Measurements from ENCODE around the gene CRYBA2. TPM values are rescaled to one million over a fixed set of nuclear protein-coding genes. Genes with fewer than 3 reads are reported as not detected.
A peak's percentile ranks its signal among the peaks of the same experiment; 100 is the strongest.

CRYBA2 gene
- total RNA-seq, 2 experiments from 2014 or later = not detected

DNA sequence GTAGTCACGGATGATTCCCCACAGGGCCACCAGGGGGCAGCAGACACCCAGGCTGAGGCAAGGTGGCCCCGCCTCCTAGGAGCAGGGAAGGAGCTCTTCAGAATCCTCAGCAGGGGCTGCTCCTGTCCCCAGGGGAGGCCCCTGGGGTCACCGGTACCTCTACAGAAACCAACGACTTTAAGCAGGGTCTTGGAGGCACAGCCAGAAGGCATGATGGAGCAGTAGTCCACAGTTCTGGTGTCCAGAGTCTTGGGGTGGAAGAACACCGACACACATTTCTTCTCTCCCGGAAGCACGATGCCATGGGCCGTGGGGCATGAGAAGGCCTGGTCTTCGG, 36.6 kb upstream of the CRYBA2 start:
- Mint-ChIP-seq H3K4me1 (no peaks in the 10 kb centered on the region), H3K9me3 (no peaks in the 10 kb centered on the region), H3K27ac (no peak overlapping the region), H3K4me3 (no peak overlapping the region), H3K27me3 (peaks cover 23% of the 10 kb centered on the region), H3K36me3 (ENCODE audit: low read depth) (no peaks in the 10 kb centered on the region)
- POLR2A ChIA-PET = interaction anchor here (0.5 to 1.3 kb wide), 2 partner anchors 9 to 151 kb away, joined by 3 read pairs; no protein-coding TSS in a partner anchor
- CTCF ChIA-PET = interaction anchor here (0.6 to 4.6 kb wide), 36 partner anchors 9 to 358 kb away, joined by 3 to 76 read pairs (median 4); partner anchors contain the start of genes CFAP65 and DNPEP
- DNase-seq = peak; percentile 76

DNA sequence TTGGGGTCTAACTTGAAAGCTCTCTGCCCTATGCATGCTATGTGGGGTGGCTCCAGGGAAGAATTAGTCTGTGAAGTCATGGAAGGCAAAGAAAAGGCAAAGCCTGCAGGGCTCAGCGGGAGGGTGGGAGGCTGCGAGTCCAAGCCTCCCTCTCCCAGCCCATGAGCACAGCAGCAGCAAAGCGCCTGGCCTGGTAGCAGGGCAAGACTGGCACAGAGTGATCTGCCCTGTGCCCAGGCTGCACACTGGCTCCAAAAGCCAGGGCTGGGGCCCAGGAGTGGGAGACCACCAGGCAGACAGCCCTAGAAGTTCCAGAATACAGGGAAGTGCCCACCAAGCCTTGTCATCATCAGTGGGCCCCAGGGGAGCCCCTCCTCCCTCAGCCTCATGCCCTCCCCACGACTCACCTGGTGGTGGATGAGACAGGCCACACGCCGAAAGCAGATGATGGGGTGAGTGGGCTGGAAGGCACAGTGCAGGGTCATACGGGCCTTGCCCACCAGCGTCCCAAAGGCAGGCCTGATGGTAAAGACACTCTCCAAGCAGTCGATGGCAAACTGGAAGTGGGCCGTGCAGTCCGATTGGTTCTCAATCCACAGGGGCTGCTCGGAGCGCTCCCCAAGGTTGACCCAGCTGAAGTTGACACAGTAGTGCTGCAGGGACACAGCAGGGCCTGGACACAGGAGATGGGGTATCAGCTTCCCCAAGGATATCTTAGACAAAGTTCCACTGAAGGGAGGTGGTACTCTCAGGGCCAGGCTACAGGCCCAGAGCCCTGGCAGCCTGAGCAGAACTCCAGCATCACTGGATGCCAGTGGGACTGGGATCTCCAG, 36.0 kb upstream of the CRYBA2 start:
- ChIA-PET CTCF (interaction anchor here (0.6 to 4.6 kb wide), 36 partner anchors 9 to 359 kb away, joined by 3 to 76 read pairs (median 4); partner anchors contain the start of genes CFAP65 and DNPEP), POLR2A (interaction anchor here (1.3 kb wide), 1 partner anchor 9 kb away, joined by 3 read pairs; no protein-coding TSS in a partner anchor)
- Mint-ChIP-seq H3K4me1 (no peaks in the 10 kb centered on the region), H3K9me3 (no peaks in the 10 kb centered on the region), H3K27me3 (peaks cover 17% of the 10 kb centered on the region), H3K27ac (no peak overlapping the region), H3K4me3 (no peak overlapping the region), H3K36me3 (ENCODE audit: low read depth) (no peaks in the 10 kb centered on the region)
- no peak for DNase-seq

GRCh38 chr2:219028141-219028540, 34.9 kb upstream of the CRYBA2 start:
- ChIA-PET CTCF (interaction anchor here (1.4 to 4.6 kb wide), 2 partner anchors 31 to 128 kb away, joined by 5 to 76 read pairs; no protein-coding TSS in a partner anchor), POLR2A (interaction anchor here (1.0 kb wide), 1 partner anchor 225 kb away, joined by 3 read pairs; the partner anchor contains the start of gene TUBA4B)
- H3K4me3 Mint-ChIP-seq = no peak overlapping the region
- no peaks in the 10 kb centered on the region for H3K9me3 Mint-ChIP-seq
- no peaks in the 10 kb centered on the region for H3K36me3 Mint-ChIP-seq (ENCODE audit: low read depth)
- H3K27me3 Mint-ChIP-seq = peaks cover 10% of the 10 kb centered on the region
- DNase-seq = no peak
- no peaks in the 10 kb centered on the region for H3K4me1 Mint-ChIP-seq
- no peak overlapping the region for H3K27ac Mint-ChIP-seq

DNA sequence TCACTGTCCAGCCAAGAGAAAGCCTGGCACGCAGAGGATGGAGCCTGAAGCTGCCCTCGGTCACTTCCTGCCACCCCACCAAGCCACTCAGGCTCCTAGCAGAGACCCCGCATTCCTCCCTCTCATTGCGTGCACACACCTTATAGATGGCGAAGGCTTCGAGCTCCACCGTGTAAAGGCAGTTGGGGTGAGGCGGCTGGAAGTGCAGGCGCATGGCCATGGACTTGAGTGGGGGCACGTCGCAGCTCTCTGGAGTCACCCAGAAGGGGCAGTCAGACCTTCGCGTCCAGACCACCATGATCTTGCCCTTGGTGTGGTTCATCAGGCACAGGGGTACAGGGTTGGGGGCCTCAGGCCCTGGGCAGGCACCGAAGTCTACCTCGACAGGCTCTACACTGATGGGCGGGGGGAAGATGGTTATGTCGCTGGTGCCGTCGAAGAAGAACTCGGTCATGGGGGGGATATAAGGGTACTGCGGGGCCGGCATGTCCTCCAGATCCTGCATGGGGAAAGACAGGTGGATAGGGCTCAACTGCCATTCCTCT, 34.4 kb upstream of the CRYBA2 start:
- POLR2A ChIA-PET = interaction anchor here (1.0 kb wide), 1 partner anchor 225 kb away, joined by 3 read pairs; the partner anchor contains the start of gene TUBA4B
- no peaks in the 10 kb centered on the region for H3K36me3 Mint-ChIP-seq (ENCODE audit: low read depth)
- H3K9me3 Mint-ChIP-seq = no peaks in the 10 kb centered on the region
- H3K27me3 Mint-ChIP-seq = peaks cover 7% of the 10 kb centered on the region
- no peak for DNase-seq
- CTCF ChIA-PET = interaction anchor here (0.8 to 2.5 kb wide), 7 partner anchors 16 to 218 kb away, joined by 3 to 7 read pairs (median 3); partner anchors contain the start of genes GLB1L and STK16
- no peak overlapping the region for H3K4me3 Mint-ChIP-seq
- H3K27ac Mint-ChIP-seq = no peak overlapping the region
- no peaks in the 10 kb centered on the region for H3K4me1 Mint-ChIP-seq

DNA sequence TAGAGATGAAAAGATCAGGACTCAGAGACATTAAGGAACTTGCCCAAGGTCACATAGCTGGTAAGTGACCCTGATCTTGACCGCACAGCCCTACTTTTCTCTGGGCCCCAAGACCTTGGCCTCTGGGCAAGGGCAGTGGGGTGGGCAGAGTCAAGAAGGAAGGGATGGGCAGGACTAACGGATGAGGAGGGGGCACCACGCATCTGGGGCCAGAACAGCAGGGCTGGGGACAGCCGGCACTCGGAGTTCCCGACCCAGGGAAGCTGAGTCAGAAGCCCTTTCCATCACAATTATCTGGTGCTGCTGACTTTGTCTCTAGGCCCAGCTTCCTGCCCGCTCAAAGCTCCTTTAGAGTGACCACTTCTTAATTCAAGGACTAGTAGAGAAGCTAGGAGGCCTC, 33.7 kb upstream of the CRYBA2 start:
- H3K9me3 Mint-ChIP-seq = no peaks in the 10 kb centered on the region
- H3K4me3 Mint-ChIP-seq = no peak overlapping the region
- H3K27ac Mint-ChIP-seq = no peak overlapping the region
- peaks cover under 1% of the 10 kb centered on the region for H3K27me3 Mint-ChIP-seq
- H3K36me3 Mint-ChIP-seq (ENCODE audit: low read depth) = no peaks in the 10 kb centered on the region
- no peaks in the 10 kb centered on the region for H3K4me1 Mint-ChIP-seq
- ChIA-PET CTCF (interaction anchor here (0.8 to 2.5 kb wide), 7 partner anchors 16 to 218 kb away, joined by 3 to 7 read pairs (median 3); partner anchors contain the start of genes GLB1L and STK16), POLR2A (interaction anchor here (1.0 kb wide), 1 partner anchor 226 kb away, joined by 3 read pairs; the partner anchor contains the start of gene TUBA4B)
- DNase-seq = no peak

DNA sequence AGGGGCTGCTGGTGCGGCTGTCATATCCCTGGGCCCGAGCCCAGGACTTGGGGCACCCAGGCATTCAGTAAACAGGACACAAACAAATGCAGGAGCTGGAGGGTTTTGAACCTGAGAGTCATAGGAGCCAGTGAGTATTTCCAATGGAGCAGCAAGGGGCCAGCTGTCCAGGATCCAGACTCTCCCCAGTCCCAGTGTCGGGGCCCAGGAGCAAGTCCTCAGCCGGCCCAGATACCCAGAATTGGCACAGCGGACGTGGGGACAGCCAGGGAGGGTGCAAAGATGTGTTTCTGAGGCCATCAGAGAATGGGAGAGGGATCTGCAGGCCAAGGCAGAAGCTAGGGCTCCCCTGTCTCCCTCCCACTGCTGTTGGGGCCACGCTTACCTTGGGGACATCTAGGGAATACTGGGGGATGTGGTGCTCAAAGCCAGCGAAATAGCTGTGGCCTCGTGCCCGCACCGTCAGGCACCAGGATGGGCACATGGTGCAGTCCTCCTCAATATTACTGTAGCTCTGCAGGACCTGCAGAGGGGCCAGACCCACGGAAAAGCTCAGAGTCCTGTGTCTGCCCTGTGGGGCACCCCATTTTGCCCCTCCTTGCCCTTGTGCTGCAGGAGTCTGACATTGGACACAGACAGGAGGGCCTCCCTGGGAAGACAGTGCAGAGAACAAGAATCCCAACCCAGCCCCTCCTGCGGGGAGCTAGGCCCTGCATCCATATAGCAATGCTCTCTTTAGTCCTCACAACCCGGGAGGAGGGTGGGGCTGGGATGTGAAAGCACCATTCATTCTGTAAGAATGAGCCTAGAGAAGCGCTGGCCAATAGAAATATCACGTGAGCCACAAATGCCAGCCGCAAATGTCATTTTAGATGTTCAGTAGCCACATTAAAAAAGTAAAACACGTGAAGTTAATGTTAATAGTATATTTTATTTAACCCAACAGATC, 32.7 kb upstream of the CRYBA2 start:
- Mint-ChIP-seq H3K27ac (no peak overlapping the region), H3K36me3 (ENCODE audit: low read depth) (no peaks in the 10 kb centered on the region), H3K4me3 (no peak overlapping the region), H3K4me1 (no peaks in the 10 kb centered on the region), H3K27me3 (no peaks in the 10 kb centered on the region), H3K9me3 (no peaks in the 10 kb centered on the region)
- ChIA-PET CTCF (interaction anchor here (1.2 to 2.5 kb wide), 3 partner anchors 31 to 129 kb away, joined by 3 to 7 read pairs (median 4); no protein-coding TSS in a partner anchor), POLR2A (no interaction called here)
- DNase-seq = no peak

- H3K4me1 Mint-ChIP-seq = no peaks in the 10 kb centered on the region
- ChIA-PET CTCF (no interaction called here), POLR2A (no interaction called here)
- H3K27ac Mint-ChIP-seq = no peak overlapping the region
- H3K4me3 Mint-ChIP-seq = no peak overlapping the region
- no peaks in the 10 kb centered on the region for H3K27me3 Mint-ChIP-seq
- H3K36me3 Mint-ChIP-seq (ENCODE audit: low read depth) = no peaks in the 10 kb centered on the region
- no peak for DNase-seq
- H3K9me3 Mint-ChIP-seq = no peaks in the 10 kb centered on the region
Measured at GRCh38 chr2:219024059-219024458, 30.8 kb upstream of the CRYBA2 start.

- H3K27ac Mint-ChIP-seq = no peak overlapping the region
- ChIA-PET CTCF (interaction anchor here (0.8 kb wide), 1 partner anchor 27 kb away, joined by 3 read pairs; no protein-coding TSS in a partner anchor), POLR2A (no interaction called here)
- H3K9me3 Mint-ChIP-seq = no peaks in the 10 kb centered on the region
- no peaks in the 10 kb centered on the region for H3K36me3 Mint-ChIP-seq (ENCODE audit: low read depth)
- no peak for DNase-seq
- H3K27me3 Mint-ChIP-seq = no peaks in the 10 kb centered on the region
- no peak overlapping the region for H3K4me3 Mint-ChIP-seq
- no peaks in the 10 kb centered on the region for H3K4me1 Mint-ChIP-seq
Measured at GRCh38 chr2:219023045-219023605, 29.9 kb upstream of the CRYBA2 start.

- Mint-ChIP-seq H3K36me3 (ENCODE audit: low read depth) (no peaks in the 10 kb centered on the region), H3K4me1 (no peaks in the 10 kb centered on the region), H3K9me3 (no peaks in the 10 kb centered on the region), H3K27me3 (no peaks in the 10 kb centered on the region), H3K4me3 (no peak overlapping the region), H3K27ac (no peak overlapping the region)
- ChIA-PET POLR2A (no interaction called here), CTCF (interaction anchor here (0.8 kb wide), 1 partner anchor 26 kb away, joined by 3 read pairs; no protein-coding TSS in a partner anchor)
- DNase-seq = no peak
Measured at GRCh38 chr2:219022616-219023015, 29.4 kb upstream of the CRYBA2 start.

- Mint-ChIP-seq H3K9me3 (no peaks in the 10 kb centered on the region), H3K27me3 (no peaks in the 10 kb centered on the region), H3K27ac (no peak overlapping the region), H3K36me3 (ENCODE audit: low read depth) (no peaks in the 10 kb centered on the region), H3K4me3 (no peak overlapping the region), H3K4me1 (no peaks in the 10 kb centered on the region)
- CTCF ChIA-PET = interaction anchor here (0.8 to 2.8 kb wide), 2 partner anchors 8 to 26 kb away, joined by 3 to 12 read pairs; no protein-coding TSS in a partner anchor
- DNase-seq = no peak
- POLR2A ChIA-PET = no interaction called here
Measured at GRCh38 chr2:219022041-219022440, 28.8 kb upstream of the CRYBA2 start.

DNA sequence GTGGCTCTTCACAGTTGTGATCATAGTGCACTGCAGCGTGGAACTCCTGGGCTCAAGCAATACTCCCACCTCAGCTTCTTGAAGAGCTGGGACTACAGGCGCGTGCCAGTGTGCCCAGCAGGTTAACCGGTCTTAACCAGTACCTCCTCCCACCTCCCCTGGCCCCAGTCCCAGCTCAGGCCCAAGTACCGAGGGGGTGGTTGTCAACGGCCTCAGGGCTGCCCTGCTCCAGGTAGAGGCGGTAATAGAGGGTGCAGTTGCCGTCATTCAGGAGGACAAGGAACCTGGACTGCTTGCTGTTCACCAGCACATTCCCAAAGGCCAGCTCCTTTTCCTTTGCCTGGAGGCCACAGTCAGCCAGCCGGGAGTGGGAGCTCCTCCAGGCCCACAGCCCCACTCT, 28.4 kb upstream of the CRYBA2 start:
- Mint-ChIP-seq H3K27ac (no peak overlapping the region), H3K36me3 (ENCODE audit: low read depth) (no peaks in the 10 kb centered on the region), H3K4me3 (no peak overlapping the region), H3K9me3 (no peaks in the 10 kb centered on the region), H3K27me3 (no peaks in the 10 kb centered on the region), H3K4me1 (no peaks in the 10 kb centered on the region)
- no peak for DNase-seq
- ChIA-PET CTCF (interaction anchor here (2.8 kb wide), 1 partner anchor 9 kb away, joined by 12 read pairs; no protein-coding TSS in a partner anchor), POLR2A (interaction anchor here (0.6 kb wide), 1 partner anchor 58 kb away, joined by 3 read pairs; no protein-coding TSS in a partner anchor)

All from activated CD4-positive, alpha-beta memory T cell treated with anti-CD3 and anti-CD28 coated beads, Interleukin-2, amount 10 ng/mL, durations not matched to agents 7 days and 5 days (primary cell).